GM18498 (cell line): Measurements from ENCODE around the gene GNPAT.

Experiments
- ATAC-seq: cut with Tn5 transposase; IDR thresholded peaks from one replicate; pipeline ENCODE4 v1.9.1; 2021; ENCODE audit warnings: mild to moderate bottlenecking, moderate library complexity; ENCODE audit not compliant: unreplicated experiment

Gene GNPAT

DNA sequence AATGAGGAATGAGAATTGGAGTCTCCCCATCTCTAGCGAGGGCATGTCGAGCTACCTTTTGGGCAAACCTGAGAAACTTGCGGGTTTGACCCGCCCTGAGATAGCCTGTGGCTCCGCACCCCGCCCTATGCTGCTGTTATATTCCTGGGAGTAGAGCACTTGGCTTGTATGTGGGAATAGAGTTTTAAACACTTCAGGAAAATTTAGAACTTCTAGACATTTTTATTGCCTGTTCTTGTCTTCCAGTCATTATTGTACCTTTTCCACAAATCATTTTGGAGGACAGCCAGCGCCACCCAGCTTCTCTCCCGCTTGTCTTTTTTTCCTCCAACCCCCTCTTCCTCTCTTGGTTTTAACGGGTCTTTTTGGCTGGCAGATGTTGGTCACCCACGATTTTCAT lies 738 bp downstream of the GNPAT start:
- peak; percentile 25 for ATAC-seq

DNA sequence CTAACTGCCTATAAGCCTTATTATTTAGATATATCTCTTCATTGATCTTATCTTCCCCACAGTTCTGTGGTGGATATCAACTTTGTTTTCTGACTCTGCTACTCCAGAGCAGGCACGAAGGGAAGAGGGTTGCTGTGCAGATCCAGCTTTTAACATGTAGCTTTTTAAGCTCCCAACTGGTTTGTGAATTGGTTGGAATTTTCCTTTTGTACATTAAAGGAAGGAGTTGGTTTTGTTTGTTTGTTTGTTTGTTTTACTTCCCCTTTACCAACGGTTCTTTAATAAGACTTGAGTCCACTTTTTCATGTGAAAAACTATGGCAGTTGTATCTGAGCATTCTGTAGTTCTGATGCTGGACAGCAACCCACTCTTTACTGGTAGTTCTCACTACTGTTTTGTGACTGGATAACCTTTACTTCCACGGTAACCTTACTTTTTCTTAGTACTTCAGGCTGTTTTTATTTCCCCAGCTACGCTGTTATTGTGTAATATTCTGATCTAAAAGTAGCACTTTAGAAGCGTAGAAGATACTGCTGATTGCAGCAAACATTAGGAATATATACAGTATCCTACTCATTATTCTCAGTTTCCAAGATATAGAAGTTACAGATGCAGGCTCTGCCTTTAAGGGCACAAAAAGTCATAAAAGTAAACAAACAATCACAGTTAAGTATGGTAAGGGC lies 1.6 kb downstream of the GNPAT start:
- no peak for ATAC-seq

DNA sequence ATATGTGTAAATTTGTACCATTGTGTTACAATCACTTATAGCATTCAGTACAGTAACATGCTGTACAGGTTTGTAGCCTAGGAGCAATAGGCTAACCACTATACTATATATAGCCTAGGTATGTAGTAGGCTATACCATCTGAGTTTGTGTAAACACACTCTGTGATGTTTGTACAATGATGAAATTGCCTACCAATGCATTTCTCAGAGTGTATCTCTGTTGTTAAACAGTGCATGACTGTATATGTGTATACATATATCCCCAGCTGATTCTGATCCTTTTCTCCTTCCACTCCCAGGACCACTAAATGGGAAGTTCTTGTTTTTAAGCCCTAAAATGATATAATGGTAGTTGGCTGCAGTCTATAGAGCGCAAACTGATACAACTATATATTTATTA lies 7.8 kb downstream of the GNPAT start:
- no peak for ATAC-seq

DNA sequence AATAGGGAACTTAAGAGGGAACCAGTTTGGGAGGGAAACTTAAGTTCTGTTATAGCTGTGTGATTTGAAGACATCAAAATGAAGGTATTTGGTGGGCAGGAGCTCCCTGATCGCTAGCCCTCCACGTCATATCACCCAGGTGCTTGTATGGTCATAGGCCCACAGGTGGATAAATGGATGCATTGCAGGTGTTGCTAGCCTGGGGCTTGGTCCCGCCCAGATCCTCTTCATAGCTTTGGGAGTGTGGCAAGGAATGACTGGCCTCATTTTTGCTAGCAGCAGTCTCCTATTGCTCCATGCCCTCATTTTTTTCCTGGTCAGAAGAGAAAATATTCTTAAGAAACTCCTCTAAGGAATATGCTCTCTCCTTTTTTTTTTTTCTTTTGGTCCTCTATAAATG lies 11.3 kb downstream of the GNPAT start:
- no peak for ATAC-seq

DNA sequence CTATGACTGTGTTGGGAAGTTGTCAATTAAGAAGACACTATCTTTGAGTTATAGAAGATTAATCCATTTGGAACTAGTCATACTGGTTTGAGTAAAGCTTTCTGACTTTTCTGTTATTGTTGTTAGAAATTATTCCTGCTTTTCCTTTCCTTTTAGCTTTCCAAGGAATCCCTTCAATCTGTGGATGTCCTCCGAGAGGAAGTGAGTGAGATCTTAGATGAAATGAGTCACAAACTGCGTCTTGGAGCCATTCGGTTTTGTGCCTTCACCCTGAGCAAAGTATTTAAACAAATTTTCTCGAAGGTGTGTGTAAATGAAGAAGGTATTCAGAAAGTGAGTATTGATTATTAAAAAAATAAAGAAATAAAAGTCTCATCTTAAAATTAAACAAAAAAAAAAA lies 19.3 kb downstream of the GNPAT start:
- ATAC-seq = no peak

DNA sequence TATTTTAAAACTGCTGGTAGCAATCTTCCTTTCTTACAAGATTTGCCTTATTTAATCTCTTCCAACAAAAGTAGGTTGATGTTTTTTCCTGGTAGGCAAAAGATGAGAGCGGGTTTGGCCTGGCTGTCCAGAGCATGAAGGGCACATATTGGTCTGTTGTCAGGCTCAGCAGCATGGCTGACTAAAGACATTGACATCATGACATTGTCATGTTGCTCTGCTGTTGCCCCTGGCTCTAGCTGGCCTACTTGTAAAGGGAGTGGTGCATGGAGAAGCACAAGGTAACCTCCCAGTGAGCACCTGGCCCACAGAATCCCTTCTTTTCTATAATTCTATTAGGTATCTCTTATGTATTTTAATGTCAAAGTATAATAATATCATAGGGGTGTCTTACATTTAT lies 23.6 kb downstream of the GNPAT start:
- ATAC-seq = no peak

DNA sequence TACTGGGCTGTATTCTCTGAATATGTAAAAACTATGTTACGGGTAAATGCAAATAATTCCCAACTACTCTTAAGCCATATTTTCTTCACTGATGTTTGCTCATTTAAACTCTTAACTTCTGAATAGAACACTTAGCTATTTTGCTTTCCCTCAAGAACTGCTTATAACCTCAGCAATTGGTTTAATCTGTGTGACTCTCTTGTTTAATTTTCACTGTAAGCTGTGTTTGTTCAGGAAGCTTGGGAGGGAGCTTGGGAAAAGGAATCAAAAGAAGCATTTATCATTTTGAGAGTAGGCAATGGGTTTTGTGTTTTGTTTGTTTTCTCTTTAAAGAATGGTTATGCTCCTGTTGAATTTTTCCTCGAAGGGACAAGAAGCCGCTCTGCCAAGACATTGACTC lies 24.4 kb downstream of the GNPAT start:
- ATAC-seq = no peak

DNA sequence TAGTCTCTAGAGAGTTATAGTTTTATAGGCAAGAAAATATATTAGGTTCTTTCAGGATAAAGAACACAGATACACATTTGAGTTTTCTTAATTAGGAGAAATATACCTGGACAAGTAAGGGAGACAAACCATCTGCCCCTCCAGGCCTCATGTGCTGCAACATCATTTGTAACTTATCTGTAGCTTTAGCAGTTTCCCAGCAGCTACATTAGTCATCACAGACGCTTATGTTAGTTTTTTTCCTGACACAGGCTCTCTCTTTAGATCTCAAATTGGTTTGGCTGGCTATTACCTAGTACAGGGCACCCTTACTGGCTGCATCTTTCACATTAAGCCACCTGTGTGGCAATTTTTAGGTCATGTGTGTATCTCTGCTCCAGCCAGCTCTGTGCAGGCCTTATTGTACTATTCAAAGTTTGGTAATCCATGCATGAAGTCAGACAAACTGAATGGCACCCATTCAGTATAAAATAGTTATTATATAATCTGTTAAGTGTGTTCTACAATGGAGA lies 25.9 kb downstream of the GNPAT start:
- no peak for ATAC-seq

DNA sequence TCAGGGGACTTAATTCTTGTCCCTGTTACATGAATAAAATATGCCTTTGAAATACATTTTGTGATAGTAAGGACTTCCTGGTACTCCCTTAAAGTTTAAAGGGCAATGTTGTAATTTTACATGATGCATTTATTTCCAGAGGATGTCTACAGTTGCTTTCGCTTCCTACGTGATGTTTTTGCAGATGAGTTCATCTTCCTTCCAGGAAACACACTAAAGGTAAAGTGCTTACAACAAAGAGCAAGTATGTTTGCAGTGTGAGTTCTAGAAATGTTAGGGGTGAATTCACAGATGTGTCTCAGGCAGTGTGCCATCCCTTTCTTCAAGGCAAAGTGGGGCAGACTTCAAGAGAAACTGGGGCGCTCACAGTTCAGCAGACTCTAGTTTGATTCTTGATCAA lies 31.2 kb downstream of the GNPAT start:
- no peak for ATAC-seq

DNA sequence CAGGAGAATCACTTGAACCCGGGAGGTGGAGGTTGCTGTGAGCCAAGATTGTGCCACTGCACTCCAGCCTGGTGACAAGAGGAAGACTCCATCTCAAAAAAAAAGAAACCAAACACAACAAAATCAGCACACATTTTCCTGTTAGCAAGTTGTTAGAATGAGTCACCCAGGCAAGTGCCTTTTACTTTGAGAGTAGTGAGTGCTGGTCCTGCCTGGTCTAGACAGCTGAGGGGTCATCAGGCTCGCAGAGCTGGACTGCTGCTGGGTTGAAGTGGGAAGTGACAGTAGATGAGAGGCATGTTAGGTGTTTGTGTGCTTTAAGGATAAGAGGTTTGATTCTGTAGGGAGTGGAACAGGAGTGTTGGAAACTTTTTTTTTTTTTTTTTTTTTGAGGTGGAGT lies 31.9 kb downstream of the GNPAT start:
- ATAC-seq = no peak

DNA sequence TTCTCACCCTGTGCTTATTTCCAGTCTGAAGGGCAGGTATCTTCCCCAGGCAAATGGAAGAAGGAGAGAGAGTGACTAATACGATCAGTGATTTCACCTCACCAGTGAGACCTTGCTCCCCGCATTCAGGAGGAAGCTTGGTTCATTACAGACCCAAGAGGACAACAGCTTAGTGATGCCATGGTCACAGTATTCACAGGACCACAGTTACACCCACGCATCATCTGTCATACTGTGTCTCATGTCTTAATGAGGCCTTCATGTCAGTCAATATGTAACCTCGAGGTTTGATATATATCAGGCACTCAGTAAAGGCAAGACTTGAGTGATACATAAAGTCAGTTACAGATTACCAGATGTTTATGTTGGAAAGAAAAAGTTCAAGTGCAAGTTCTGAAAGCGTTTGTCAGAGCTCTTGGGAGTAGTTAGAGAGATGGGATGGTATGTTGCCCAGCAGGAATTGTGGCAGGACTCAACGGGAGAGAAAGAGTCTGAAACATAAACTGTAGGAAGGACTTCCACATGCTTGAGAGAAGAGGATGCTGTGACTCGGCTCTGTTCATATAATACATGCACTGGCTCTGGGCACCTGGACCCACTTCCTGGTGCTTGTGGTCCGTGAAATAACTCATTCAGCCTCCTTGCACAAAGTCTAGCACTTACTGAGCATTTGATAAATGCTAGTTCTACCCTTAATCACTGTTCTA lies 33.3 kb downstream of the GNPAT start:
- no peak for ATAC-seq

DNA sequence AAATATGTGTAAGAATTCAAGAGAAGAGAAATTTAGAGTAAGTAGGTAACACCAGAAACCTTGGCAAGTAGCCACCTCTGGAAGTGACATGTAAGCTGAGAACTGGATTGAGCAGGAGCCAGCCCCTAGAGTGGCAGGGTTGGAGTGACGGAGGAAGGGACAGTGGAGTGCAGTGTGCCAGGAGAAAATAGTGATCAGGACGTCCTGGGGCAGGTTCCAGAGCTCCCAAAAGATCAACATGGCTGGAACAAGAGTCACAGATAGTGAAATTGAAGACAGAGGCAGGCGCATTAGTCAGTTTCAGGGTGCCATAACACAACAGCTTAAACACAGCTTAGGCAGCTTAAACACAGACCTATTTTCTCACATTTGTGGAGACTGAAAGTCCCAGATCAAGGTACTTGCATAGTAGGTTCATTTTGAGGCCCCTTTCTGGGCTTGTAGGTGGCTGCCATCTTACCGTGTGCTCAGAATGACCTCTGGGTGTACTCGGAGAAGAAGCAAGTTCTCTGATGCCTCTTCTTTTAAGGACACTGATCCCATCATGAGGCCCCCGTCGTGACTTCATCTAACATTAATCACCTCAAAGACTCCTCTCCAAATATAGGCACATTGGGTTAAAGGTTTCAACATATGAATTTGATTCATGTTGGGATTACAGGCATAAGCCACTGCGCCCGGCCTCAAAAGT lies 37.2 kb downstream of the GNPAT start:
- ATAC-seq = no peak

DNA sequence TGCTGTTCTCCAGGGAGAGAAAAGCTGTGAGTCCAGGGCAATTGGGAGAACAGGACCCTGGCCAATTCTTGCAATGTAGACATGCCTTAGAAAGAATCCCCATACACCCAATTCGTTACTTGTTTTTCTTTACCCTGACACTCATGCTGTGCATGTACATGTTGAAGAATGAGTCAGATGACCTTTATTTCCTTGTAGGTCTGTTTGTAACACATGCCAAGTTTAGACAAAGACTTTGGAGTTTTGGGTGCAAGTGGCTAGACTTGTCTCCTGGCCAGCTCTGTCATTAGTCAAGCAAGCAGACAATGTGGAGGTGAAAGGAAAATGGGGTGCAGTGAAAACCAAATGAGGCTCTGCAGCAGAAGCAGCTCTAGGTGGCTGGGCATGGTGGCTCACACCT lies 38.1 kb downstream of the GNPAT start:
- no peak for ATAC-seq

DNA sequence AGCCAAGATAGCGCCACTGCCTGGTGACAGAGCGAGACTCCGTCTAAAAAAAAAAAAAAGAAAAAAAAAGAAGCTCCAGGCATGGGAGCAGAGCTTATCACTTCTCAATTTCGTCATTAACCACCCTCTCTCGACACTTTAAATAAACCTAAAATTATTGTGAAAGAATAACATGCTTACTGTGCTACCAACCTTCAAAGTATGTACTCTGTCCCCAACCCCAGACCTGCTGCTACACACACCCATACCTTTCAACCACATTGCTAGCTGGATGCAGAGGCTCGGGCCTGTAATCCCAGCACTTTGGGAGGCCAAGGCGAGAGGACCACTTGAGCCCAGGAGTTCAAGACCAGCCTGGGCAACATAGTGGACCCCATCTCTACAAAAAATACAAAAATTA lies 38.7 kb downstream of the GNPAT start:
- no peak for ATAC-seq

DNA sequence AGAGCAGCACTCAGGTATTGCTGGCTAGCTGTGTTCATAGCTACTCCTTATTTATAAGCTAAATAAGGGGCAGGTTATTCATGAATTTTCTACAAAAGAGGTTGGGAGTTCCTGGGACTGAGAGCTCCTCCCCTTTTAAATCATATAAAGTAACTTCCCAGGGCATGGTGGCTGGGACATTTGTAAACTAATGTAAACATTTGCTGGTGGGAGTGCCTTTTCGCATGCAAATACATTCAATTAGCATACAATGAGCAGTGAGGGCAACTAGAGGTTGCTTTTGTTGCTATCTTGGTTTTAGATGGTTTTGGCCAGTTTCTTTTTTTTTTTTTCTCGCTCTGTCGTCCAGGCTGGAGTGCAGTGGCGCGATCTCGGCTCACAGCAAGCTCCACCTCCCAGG lies 43.4 kb downstream of the GNPAT start:
- ATAC-seq = no peak

DNA sequence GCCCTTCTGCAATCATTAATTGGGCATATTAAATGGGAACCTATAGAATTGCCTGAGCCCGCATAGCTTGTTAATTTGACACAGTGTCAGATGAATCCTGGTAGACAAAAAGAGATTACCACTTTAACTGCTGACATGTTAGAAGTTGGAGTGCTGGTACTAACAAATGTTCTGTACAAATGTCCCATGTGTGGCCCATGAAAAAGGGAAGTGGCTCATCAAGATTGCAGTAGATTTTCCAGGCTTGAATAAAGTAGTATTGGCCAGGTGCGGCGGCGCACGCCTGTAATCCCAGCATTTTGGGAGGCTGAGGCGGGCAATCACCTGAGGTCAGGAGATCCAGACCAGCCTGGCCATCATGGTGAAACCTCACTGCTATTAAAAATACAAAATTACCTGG lies 45.6 kb downstream of the GNPAT start:
- ATAC-seq = no peak

DNA sequence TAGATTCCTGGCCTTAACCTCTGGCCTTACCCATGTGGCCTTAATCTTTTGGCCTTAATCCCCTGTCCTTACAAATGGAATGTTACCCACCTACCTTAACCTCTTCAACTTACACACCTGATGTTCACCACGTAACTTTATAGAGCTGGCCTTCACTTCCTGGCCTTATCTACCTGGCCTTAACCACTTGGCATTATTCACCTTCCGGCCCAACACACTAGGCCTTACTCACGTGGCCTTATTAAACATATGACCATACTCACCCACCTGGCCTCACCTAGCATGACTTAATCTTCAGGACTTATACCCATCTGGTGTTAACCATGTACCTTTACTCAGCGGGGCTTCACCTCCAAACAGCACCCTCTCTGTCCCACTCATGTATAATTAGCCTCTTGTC lies 54.9 kb downstream of the GNPAT start:
- no peak for ATAC-seq

DNA sequence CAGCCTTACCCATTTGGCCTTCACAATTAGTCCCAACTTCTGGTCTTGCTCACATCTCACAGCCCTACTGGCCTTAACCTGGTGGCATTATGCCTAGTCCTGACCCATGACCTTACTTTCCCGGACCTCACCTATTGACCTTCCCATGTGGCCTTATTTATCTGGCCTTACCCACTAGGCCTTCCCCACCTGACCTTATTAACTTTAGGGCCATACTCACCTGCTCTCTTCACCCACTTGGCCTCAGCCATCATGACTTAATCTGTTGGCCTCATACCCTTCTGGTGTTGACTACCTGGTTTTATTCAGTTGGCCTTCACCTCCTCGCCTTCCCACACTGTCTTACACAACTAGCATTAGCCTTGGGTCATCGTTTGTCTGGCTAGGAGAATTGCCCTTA lies 61.0 kb downstream of the GNPAT start:
- ATAC-seq = no peak

DNA sequence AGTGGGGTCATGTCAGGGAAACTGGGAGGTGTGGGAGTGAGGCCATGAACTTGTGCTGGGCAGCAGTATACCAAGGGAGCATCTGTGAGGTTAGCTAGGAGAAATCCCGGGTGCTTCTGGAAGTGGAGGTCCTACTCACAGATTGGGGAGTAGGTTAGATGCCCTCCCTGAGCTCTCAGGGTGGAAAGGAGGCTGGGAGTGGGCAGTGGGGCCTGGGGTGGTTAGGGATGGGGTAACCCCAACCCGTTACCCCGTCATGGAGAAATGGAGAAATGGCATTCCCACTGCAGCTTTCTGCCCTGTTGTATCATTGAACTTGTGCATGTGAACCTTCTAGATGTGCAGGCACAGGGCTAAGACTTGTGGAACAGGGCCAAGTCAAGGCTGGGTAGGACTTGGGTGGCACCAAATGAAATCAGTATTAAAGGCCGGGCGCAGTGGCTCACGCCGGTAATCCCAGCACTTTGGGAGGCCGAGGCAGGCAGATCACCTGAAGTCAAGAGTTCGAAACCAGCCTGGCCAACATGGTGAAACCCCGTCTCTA lies 69.5 kb downstream of the GNPAT start:
- ATAC-seq = no peak

DNA sequence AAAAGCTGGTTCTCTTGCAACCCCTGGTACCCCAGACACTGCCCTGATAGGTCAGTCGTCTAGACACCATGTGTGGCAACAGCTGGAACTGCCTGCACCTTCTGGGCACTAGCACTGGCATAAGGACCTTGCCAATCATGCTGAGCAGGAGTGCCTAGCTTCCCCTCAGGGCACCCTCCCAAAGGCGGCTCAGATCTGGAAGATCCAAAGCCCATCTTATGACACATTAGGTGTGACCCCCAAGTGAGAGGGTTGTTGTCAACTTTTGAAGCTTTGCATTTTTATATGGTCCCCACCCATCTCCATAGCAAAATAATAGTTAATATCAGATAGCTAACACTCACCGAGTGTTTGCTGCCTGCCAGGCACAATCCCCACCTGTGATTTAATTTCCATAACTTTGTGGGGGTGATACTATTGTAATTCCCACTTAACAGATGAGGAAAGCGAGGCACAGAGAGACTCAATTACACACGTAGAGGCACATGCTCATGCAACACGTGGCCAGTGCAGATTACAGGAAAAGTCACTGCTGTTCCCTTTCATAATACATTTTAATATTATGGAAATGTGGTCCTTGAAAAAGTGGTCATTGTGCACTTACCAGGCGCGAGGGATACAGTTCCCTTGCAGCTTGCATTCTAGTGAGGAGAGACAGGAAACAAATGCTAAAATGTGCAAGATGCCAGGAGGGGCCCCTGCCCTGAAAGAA lies 70.9 kb downstream of the GNPAT start:
- no peak for ATAC-seq

DNA sequence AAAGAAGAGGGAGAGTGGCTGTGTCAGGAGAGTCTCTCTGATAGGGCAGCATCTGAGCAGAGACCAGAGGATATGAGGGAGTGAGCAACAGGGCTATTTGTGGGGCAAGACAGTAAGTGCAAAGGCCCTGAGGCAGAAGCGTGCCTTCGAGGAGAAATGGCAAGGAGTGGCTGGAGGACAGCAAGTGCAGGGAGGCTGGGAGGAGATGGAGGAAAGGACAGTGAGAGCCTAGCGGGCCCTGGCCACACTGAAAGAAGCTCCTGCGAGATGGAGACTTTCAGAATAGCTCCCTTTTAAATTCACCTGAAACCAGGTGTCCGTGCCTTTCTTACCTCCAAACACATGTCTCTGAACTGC lies 71.4 kb downstream of the GNPAT start:
- no peak for ATAC-seq
